Kidney capillary endothelial cell (primary cell): ENCODE measurements around the gene NR1H2.
A peak's percentile ranks its signal among the peaks of the same experiment; 100 is the strongest.

ENCODE experiments used
- DNase-seq: peaks from one replicate; pipeline ENCODE4 v3.0.0-alpha.2; 2018; ENCODE audit warnings: low spot score

The NR1H2 gene

DNA sequence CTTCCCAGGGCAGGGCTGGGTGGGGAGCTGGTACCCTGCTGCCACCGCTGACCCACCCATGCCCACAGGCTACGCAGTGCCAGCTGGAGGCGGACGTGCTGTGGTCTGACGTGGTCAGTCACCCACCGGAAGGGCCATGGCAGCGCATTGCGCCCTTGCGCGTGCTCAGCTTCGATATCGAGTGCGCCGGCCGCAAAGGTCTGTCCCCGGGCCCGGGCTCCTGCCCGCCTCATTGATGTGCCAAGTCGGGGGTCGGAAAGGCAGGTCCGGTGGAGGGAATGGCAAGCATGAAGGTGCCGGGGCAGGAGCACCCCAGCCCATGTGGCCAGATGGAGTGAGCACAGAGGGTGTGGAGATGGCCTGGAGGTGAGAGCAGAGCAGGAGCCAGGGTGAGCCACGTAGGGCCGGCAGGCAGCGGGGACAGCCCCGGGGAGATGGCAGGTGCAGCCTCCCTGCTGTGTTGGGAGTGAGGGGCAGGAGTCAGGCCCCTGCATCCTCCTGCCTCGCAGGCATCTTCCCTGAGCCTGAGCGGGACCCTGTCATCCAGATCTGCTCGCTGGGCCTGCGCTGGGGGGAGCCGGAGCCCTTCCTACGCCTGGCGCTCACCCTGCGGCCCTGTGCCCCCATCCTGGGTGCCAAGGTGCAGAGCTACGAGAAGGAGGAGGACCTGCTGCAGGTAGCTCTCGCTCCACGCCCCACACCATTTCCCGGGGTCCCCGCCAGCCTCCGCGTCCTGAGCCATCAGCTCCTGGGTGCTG lies 26.5 kb downstream of the NR1H2 start:
- DNase-seq, result no peak

- DNase-seq, result no peak
Measured at GRCh38 chr19:50406156-50406820, 30.0 kb downstream of the NR1H2 start.

DNA sequence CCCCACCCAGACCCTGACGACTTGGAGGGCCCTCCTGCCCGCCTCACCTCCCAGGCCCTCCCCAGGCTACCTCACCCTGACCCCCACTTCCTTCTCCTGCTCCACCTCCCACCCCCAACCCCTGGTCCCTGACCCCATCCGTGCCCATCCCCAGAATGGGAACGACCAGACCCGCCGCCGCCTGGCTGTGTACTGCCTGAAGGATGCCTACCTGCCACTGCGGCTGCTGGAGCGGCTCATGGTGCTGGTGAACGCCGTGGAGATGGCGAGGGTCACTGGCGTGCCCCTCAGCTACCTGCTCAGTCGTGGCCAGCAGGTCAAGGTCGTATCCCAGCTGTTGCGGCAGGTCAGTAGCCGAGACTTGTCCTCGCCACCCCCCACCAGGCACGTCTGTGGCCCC lies 30.6 kb downstream of the NR1H2 start:
- no peak for DNase-seq

DNA sequence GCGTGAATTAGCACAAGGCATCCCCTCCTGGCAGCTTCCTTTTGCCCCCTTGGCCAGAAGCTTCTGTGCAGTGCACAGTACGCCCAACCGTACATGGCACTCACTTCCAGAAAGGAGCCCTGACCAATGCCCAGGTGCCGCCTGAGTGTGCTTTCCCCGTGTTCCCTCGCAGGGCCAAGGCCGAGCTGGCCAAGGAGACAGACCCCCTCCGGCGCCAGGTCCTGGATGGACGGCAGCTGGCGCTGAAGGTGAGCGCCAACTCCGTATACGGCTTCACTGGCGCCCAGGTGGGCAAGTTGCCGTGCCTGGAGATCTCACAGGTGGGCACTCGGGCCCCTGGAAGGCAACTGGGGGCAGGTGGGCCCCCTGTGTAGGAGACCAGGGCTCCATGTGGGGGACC lies 33.1 kb downstream of the NR1H2 start:
- DNase-seq, result no peak

DNA sequence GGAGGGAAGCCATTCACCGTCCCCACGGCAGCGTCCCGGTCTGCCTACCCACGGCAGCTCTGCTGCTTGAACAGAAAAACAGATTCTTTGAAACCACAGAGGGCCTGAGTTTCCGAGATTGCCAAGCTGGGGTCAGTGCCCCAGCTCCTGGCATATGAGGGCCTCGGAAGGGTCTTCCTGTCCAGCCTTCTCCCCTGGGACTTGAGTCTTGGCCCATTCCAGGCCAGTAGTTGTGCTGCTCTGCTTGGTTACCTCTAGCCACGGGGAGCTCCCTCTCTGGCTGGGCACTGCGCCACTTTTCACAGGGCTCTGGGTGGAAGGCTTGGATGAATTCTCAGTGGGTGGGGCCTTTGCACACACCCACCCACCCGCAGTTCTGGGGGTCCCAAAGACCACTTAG lies 33.9 kb downstream of the NR1H2 start:
- DNase-seq, result no peak

DNA sequence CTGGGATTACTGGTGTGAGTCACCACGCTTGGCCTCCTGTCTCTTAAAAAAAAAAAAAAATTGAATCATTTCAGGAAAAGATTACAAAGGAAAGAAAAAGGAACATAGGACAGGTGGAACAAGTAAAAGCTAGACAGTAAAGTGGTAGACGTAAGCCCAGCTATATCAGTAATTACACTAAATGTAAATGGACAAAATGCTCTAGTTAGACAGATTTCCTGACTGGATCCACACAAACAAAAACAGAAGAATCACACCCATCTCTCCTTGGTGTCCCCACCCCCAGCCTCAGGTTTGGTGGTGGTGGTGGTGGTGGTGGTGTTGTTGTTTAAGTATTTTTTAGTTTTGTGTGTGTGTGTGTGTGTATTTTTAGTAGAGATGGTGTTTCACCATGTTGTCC lies 36.2 kb downstream of the NR1H2 start:
- no peak for DNase-seq

DNA sequence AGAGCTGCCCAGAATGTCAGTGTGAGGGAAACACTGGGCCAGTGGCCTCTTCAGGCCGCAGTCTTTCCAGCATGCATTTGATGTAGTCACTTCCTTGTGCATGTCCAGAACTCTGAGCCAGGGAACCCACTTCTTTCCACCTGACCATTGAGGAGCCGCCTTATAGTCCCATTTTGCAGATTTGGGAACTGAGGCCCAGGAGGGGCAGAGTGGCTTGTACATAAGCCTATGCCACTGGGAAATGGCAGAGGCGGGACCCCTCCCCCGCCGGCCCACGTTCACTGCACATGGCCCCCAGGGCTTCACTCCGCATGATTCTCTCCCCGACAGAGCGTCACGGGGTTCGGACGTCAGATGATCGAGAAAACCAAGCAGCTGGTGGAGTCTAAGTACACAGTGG lies 36.8 kb downstream of the NR1H2 start:
- DNase-seq, result no peak

- DNase-seq, result no peak
Measured at GRCh38 chr19:50413531-50413930, 37.3 kb downstream of the NR1H2 start.

DNA sequence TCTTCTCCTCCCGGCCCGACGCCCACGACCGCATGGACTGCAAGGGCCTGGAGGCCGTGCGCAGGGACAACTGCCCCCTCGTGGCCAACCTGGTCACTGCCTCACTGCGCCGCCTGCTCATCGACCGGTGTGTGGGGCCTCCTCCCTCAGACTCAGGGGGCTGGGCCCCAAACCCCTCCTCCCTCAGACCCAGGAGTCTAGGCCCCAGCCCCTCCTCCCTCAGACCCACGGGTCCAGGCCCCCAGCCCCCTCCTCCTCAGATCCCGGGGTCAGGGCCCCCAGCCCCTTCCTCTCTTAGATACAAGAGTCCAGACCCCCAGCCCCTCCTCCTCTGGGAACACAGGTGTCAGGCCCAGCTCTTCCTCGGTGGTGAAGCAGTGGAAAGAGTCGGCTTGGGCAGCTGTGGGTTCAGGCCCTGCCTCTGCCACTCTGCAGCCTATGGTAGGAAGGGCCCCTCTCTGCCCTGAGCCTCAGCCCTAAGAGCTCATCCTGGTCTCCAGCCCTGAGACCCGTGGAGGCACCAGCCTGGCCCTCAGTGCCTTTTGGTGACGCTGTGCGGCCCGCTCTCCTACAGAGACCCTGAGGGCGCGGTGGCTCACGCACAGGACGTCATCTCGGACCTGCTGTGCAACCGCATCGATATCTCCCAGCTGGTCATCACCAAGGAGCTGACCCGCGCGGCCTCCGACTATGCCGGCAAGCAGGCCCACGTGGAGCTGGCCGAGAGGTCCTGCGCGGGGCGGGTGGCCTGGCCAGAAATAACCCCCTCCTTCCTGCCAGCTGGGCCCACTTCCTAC lies 38.8 kb downstream of the NR1H2 start:
- DNase-seq, result peak; percentile 47

GRCh38 chr19:50415661-50416033 lies 39.4 kb downstream of the NR1H2 start:
- no peak for DNase-seq

GRCh38 chr19:50416034-50416977 lies 40.0 kb downstream of the NR1H2 start:
- no peak for DNase-seq

DNA sequence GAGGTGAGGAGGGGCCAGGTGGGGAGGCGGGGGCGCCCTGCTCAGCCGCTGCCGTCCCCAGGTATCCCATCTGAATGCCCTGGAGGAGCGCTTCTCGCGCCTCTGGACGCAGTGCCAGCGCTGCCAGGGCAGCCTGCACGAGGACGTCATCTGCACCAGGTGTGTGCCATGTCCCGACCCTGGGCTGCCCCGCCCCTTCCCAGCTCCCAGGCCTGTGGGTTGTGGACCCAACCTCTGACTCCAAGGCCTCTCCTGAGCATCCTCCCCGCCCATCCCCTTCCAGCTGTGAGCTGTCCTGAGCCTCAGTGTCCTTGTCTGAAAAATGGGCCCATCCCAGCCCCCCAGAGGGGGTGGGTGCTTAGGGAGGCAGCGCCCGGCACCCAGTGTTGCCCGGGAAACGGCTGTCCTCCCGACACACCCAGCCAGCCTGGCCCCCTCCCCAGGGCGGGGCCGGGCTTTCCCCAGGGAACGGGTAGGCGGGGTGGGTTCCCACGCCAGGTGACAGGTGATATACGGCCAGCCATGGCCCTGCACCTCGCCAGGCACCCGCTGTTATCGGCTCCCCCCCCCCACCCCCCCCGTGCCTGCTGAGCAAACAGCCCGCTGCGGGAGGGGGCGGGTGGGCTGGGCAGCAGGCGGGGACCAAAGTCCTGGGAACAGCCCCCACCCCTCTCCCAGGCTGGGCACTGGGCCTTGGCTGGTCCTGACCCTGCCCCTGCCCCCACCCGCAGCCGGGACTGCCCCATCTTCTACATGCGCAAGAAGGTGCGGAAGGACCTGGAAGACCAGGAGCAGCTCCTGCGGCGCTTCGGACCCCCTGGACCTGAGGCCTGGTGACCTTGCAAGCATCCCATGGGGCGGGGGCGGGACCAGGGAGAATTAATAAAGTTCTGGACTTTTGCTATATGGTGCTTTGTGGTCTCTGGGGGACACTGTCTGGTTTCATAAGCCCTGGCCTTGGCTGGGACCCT lies 41.1 kb downstream of the NR1H2 start:
- no peak for DNase-seq

DNA sequence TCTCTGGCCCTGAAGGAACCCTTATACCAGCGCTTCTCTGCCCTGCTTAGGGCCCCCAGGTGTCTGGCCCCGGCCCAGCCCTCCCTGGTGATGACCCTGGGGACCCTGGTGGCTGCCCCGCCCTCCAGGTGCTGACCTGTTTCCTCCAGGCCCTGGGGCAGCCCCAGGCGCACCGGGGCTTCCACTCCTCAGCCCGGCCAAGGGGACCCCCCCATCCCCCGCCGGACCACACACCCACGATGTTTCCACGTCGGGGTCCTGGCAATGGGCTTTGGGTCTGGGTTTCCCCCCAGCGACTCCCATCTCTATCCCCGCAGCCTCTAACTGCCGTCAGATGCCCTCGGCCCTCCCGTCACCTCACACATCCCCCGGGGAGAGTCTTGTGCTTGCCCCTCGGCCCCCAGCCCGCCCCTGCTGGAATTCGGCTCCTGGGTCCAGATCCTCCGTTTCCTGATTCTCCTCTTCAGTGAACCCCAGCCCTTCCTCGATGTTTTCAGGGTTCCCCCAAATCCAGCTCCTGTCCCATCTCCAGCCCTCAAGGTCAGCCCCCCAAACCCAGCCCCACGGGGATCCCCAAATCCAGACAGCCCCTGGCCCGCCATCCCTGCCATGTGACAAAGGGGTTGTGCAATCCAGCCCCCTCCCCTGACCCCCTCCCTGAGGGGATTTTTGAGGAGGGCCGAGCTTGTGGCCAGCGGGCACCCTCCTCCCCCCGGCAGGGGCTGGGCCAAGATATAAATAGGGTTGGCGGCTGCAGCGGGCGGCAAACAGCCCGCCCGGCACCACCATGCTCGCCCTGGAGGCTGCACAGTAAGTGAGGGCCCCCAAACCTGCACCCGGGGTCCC lies 42.1 kb downstream of the NR1H2 start, which contains the start of gene SPIB:
Gene SPIB, plus strand, starts transcription at position 763 of the 846 bp plus-strand sequence. Its CDS starts 25 bp downstream, at position 788.
- DNase-seq, result no peak

DNA sequence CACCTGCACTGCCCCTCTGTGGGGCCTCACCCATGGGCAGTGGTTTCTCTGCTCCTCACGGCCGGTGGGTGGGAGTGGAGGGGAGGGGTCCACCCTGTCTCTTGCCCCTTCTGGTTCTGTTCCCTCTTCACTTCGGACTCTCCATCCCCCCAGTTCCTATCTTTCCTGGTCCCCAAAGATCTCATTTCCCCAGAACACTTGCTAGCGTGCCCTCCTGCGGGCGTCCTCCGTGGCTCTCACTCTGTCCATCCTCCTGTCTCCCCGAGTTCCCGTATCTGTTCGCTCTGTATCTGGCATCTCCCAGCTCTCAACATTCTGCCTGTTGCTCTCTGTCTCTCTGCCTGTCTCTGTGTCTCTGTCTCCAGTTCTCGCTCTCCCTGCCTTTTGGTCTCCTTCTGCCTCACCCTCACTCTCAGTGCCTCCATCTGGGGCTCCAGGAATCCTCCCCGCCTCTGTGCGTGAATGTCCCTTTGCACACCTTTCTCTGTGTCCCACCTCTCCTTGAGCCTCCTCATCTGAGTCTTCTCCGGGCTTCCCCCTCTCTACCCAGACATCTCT lies 42.8 kb downstream of the NR1H2 start:
- DNase-seq, result no peak

DNA sequence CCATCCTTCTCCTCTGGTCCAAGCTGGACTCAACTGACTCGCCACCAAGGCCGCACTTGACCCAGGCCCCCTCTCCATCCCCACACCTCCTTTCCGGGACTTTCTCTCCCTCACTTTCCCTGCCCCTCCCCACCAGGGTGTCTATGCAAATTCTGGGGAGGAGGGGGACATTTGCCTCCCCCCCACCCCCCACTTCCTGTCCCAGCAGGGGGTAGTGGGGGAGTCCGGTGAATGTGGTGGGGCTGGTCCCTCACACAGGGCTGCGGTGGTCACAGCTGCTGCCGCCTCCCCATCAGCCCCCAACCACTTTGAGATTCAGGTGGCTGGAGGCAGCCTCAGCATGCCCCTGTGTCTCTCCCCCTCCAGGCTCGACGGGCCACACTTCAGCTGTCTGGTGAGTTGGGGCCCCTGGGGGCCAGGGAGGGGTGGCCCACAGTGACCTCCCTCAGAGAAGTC lies 43.4 kb downstream of the NR1H2 start:
- no peak for DNase-seq

- DNase-seq, result no peak
Measured at GRCh38 chr19:50420127-50420526, 43.9 kb downstream of the NR1H2 start.

GRCh38 chr19:50420808-50421207 lies 44.6 kb downstream of the NR1H2 start:
- no peak for DNase-seq

DNA sequence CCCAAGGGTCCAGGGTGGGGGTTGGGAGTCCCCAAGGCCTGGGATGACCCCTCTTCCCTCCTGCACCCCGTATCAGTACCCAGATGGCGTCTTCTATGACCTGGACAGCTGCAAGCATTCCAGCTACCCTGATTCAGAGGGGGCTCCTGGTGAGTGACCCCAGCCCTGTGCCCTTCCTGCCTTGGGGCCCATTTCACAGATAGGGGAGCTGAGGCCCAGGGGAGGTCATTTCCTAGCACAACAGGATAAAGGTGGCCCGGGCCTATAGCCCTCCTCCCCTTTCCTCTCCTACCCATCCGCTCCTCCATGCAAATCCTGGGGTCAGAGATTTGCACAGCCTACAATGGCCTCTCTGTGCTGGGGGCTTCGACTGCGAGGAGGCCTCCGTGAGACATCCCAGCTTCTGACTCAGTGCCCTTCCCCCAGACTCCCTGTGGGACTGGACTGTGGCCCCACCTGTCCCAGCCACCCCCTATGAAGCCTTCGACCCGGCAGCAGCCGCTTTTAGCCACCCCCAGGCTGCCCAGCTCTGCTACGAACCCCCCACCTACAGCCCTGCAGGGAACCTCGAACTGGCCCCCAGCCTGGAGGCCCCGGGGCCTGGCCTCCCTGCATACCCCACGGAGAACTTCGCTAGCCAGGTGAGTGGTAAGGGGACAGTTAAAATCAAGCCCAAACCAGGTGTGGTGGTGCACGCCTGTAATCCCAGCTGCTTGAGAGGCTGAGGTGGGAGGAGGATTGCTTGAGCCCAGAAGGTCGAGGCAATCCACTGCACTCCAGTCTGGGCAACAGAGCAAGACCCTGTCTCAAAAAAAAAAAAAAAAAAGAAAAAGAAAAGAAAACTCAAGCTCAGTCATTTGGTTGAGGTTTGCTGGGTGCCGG lies 46.4 kb downstream of the NR1H2 start:
- DNase-seq, result no peak
